ENCODE measurements around the gene TBCK. TPM values are rescaled to one million over a fixed set of nuclear protein-coding genes. Genes with fewer than 3 reads are reported as not detected.

TBCK gene
- total RNA-seq, 2 experiments from 2014 or later = 46.5 to 46.9 TPM

GRCh38 chr4:106258145-106259045, 57.6 kb downstream of the TBCK start:
- H3K4me2 ChIP-seq (ENCODE audit: low read length) = no peak overlapping the region
- no peaks in the 10 kb centered on the region for H3K79me2 ChIP-seq (ENCODE audit: insufficient read depth, low read depth, low read length)
- H4K20me1 ChIP-seq (ENCODE audit: insufficient read depth, low read length) = no peaks in the 10 kb centered on the region
- POLR2A ChIA-PET = interaction anchor here (0.7 to 1.6 kb wide), 5 partner anchors 8 to 58 kb away, joined by 3 to 8 read pairs (median 3); partner anchors contain the start of genes AIMP1 and TBCK
- H3K4me3 ChIP-seq (ENCODE audit: low read depth, low read length, poor library complexity, severe bottlenecking) = no peak overlapping the region
- BruUV-seq (replicated peaks) = no TSS peak
- intact Hi-C loops (cut with micrococcal nuclease; ENCODE audit: unreplicated experiment) = no loop called here
- no peak overlapping the region for H3K27ac ChIP-seq (ENCODE audit: low read depth, low read length, poor library complexity, severe bottlenecking)
- CTCF ChIA-PET (ENCODE audit: unreplicated experiment) = no interaction called here
- no peaks in the 10 kb centered on the region for H3K9me2 ChIP-seq (ENCODE audit: insufficient read depth, low read length)
- H2AFZ ChIP-seq (ENCODE audit: low read length) = no peak overlapping the region
- no peak for DNase-seq (ENCODE audit: low spot score)
- TF ChIP-seq EZH2phosphoT487 (IDR thresholded peaks at IDR 0.05; ENCODE audit: borderline replicate concordance, low read depth, low read length) = no peak
- TF ChIP-seq CTCF (conservative IDR thresholded peaks at IDR 0.05; ENCODE audit: low read length) = no peak
- no peaks in the 10 kb centered on the region for H3K4me1 ChIP-seq (ENCODE audit: insufficient read depth, low read length, poor library complexity, severe bottlenecking)
- H3K36me3 ChIP-seq (ENCODE audit: insufficient read depth, low read length) = peaks cover 23% of the 10 kb centered on the region
- H3K9me3 ChIP-seq (ENCODE audit: low read length) = 0 out of 2 replicates have a peak, but pooled peaks cover 5% of the 10 kb centered on the region

- no peak for DNase-seq (ENCODE audit: low spot score)
- H3K4me1 ChIP-seq (ENCODE audit: insufficient read depth, low read length, poor library complexity, severe bottlenecking) = no peaks in the 10 kb centered on the region
- H3K9me3 ChIP-seq (ENCODE audit: low read length) = 0 out of 2 replicates have a peak, but pooled peaks cover 5% of the 10 kb centered on the region
- no peak overlapping the region for H3K27ac ChIP-seq (ENCODE audit: low read depth, low read length, poor library complexity, severe bottlenecking)
- H3K4me2 ChIP-seq (ENCODE audit: low read length) = no peak overlapping the region
- H3K79me2 ChIP-seq (ENCODE audit: insufficient read depth, low read depth, low read length) = no peaks in the 10 kb centered on the region
- H2AFZ ChIP-seq (ENCODE audit: low read length) = no peak overlapping the region
- H3K36me3 ChIP-seq (ENCODE audit: insufficient read depth, low read length) = peaks cover 23% of the 10 kb centered on the region
- TF ChIP-seq EZH2phosphoT487 (IDR thresholded peaks at IDR 0.05; ENCODE audit: borderline replicate concordance, low read depth, low read length) (no peak), CTCF (conservative IDR thresholded peaks at IDR 0.05; ENCODE audit: low read length) (no peak)
- no peak overlapping the region for H3K4me3 ChIP-seq (ENCODE audit: low read depth, low read length, poor library complexity, severe bottlenecking)
- no peaks in the 10 kb centered on the region for H4K20me1 ChIP-seq (ENCODE audit: insufficient read depth, low read length)
- BruUV-seq (replicated peaks) = no TSS peak
- H3K9me2 ChIP-seq (ENCODE audit: insufficient read depth, low read length) = no peaks in the 10 kb centered on the region
- intact Hi-C loops (cut with micrococcal nuclease; ENCODE audit: unreplicated experiment) = no loop called here
- CTCF ChIA-PET (ENCODE audit: unreplicated experiment) = no interaction called here
- POLR2A ChIA-PET = no interaction called here
These were observed 59.8 kb downstream of the TBCK start for GRCh38 chr4:106256190-106256589.

- no TSS peak for BruUV-seq (replicated peaks)
- Histone ChIP-seq H3K79me2 (ENCODE audit: insufficient read depth, low read depth, low read length) (no peaks in the 10 kb centered on the region), H4K20me1 (ENCODE audit: insufficient read depth, low read length) (no peaks in the 10 kb centered on the region), H3K9me2 (ENCODE audit: insufficient read depth, low read length) (no peaks in the 10 kb centered on the region), H3K36me3 (ENCODE audit: insufficient read depth, low read length) (peaks cover 23% of the 10 kb centered on the region), H3K4me2 (ENCODE audit: low read length) (no peak overlapping the region), H3K27ac (ENCODE audit: low read depth, low read length, poor library complexity, severe bottlenecking) (no peak overlapping the region), H3K9me3 (ENCODE audit: low read length) (0 out of 2 replicates have a peak, but pooled peaks cover 5% of the 10 kb centered on the region), H3K4me3 (ENCODE audit: low read depth, low read length, poor library complexity, severe bottlenecking) (no peak overlapping the region), H3K4me1 (ENCODE audit: insufficient read depth, low read length, poor library complexity, severe bottlenecking) (no peaks in the 10 kb centered on the region), H2AFZ (ENCODE audit: low read length) (no peak overlapping the region)
- ChIA-PET POLR2A (no interaction called here), CTCF (ENCODE audit: unreplicated experiment) (no interaction called here)
- DNase-seq (ENCODE audit: low spot score) = no peak
- intact Hi-C loops (cut with micrococcal nuclease; ENCODE audit: unreplicated experiment) = no loop called here
- no peak for TF ChIP-seq CTCF (conservative IDR thresholded peaks at IDR 0.05; ENCODE audit: low read length)
- no peak for TF ChIP-seq EZH2phosphoT487 (IDR thresholded peaks at IDR 0.05; ENCODE audit: borderline replicate concordance, low read depth, low read length)
These were observed 60.8 kb downstream of the TBCK start for GRCh38 chr4:106255195-106255594.

All from OCI-LY7 (cell line).